Endodermal cell (in vitro differentiated cells): ENCODE measurements around the gene KDM1B. TPM values are rescaled to one million over a fixed set of nuclear protein-coding genes. Genes with fewer than 3 reads are reported as not detected.
A peak's percentile ranks its signal among the peaks of the same experiment; 100 is the strongest.
"Not testable (repeated sequence)": the region's sequence is repeated elsewhere in the genome, so short reads cannot be mapped to it uniquely, and the experiment has no call there.

Experiments used
- DNase-seq: peaks from one replicate; pipeline ENCODE4 v3.0.0-alpha.2; 2017
- H3K27ac ChIP-seq: 2 replicates; pipeline ENCODE4 v1.5.1; 2013; ENCODE audit warnings: mild to moderate bottlenecking, low read depth, low read length, moderate library complexity
- H3K27me3 ChIP-seq: 2 replicates; pipeline ENCODE4 v1.6.1; 2013; ENCODE audit warnings: mild to moderate bottlenecking, low read length, moderate library complexity; ENCODE audit not compliant: insufficient read depth, control insufficient read depth, poor library complexity, severe bottlenecking
- H3K36me3 ChIP-seq: 2 replicates; pipeline ENCODE4 v1.7.0; 2013; ENCODE audit warnings: mild to moderate bottlenecking, low read length, moderate library complexity; ENCODE audit not compliant: control insufficient read depth, insufficient read depth
- H3K4me1 ChIP-seq: one replicate; pipeline ENCODE4 v1.7.0; 2013; ENCODE audit warnings: low read length; ENCODE audit not compliant: control insufficient read depth, insufficient read depth
- H3K4me3 ChIP-seq: 2 replicates; pipeline ENCODE4 v1.5.1; 2013; ENCODE audit warnings: mild to moderate bottlenecking, low read length, moderate library complexity
- H3K9ac ChIP-seq: 2 replicates; pipeline ENCODE4 v1.6.1; 2013; ENCODE audit warnings: mild to moderate bottlenecking, low read length, moderate library complexity; ENCODE audit not compliant: poor library complexity, severe bottlenecking; ENCODE audit errors: extremely low read depth
- H3K9me3 ChIP-seq: 2 replicates; pipeline ENCODE4 v1.6.1; 2013; ENCODE audit warnings: mild to moderate bottlenecking, low read length, moderate library complexity; ENCODE audit not compliant: control insufficient read depth
- H3K27ac Mint-ChIP-seq: 2 replicates; pipeline ENCODE4 v1.8.0; 2020; ENCODE audit warnings: mixed read lengths
- H3K27me3 Mint-ChIP-seq: 2 replicates; pipeline ENCODE4 v1.8.0; 2021; ENCODE audit warnings: mild to moderate bottlenecking, mixed read lengths; ENCODE audit not compliant: insufficient read depth
- H3K36me3 Mint-ChIP-seq: 2 replicates; pipeline ENCODE4 v1.8.0; 2020; ENCODE audit warnings: low read depth, mixed read lengths
- H3K4me1 Mint-ChIP-seq: 2 replicates; pipeline ENCODE4 v1.8.0; 2020; ENCODE audit warnings: mixed read lengths
- H3K4me3 Mint-ChIP-seq: 2 replicates; pipeline ENCODE4 v1.8.0; 2020; ENCODE audit warnings: mild to moderate bottlenecking, moderate library complexity, mixed read lengths
- H3K9me3 Mint-ChIP-seq: 2 replicates; pipeline ENCODE4 v1.8.0; 2020; ENCODE audit warnings: mild to moderate bottlenecking, mixed read lengths
- CTCF ChIP-seq: fragments of 200-600 bp; sonication (generic); conservative IDR thresholded peaks from 2 replicates; pipeline ENCODE4 v1.5.0; 2021; ENCODE audit warnings: antibody characterized with exemption, mild to moderate bottlenecking
- WGBS, 2 experiments: methylation state at CpG; one replicate each; pipeline versions ENCODE4 v1.1.5 to v1.1.7; 2013; ENCODE audit warnings: missing lambda C conversion rate in 2 of 2, mixed read lengths in 1 of 2; ENCODE audit not compliant: insufficient coverage in 1 of 2, insufficient read length in 1 of 2; 5-methylcytosine and 5-hydroxymethylcytosine counted together
- total RNA-seq, 2 donors: library from RNA; stranded (reverse); fragmentation: NEBNext Ultra II Directional in 1 of 2; extraction: Animal tissue kit (Norgen Biotek cat#: 25700) in 1 of 2; gene quantifications; 2 replicates in 1 of 2; 3 replicates in 1 of 2; pipeline ENCODE4 v1.2.1, GENCODE V29; 2021

KDM1B gene
- total RNA-seq, 2 donors from 2014 or later = 7.7 to 9.3 TPM

GRCh38 chr6:18207949-18208348, 52.7 kb downstream of the KDM1B start:
- TF ChIP-seq CTCF = no peak
- Histone ChIP-seq H3K27me3 (no peaks in the 10 kb centered on the region), H3K4me3 (no peak overlapping the region), H3K9ac (no peak overlapping the region), H3K27ac (no peak overlapping the region), H3K36me3 (peaks cover 8% of the 10 kb centered on the region), H3K9me3 (no peaks in the 10 kb centered on the region), H3K4me1 (no peaks in the 10 kb centered on the region)
- peaks cover 44% of the 10 kb centered on the region for H3K36me3 Mint-ChIP-seq
- 74% methylated on average over 2 of the region's 2 CpGs; no CpG with 5 or more reads in 1 of the 2 experiments for WGBS, 2 experiments
- no peaks in the 10 kb centered on the region for H3K9me3 Mint-ChIP-seq
- peak; percentile 11 for DNase-seq
- H3K27me3 Mint-ChIP-seq = no peaks in the 10 kb centered on the region
- H3K4me3 Mint-ChIP-seq = no peak overlapping the region
- H3K4me1 Mint-ChIP-seq = peaks cover 5% of the 10 kb centered on the region
- H3K27ac Mint-ChIP-seq = no peak overlapping the region

GRCh38 chr6:18208778-18209177, 53.6 kb downstream of the KDM1B start:
- H3K4me3 ChIP-seq, DNase-seq, H3K27ac Mint-ChIP-seq, H3K9me3 Mint-ChIP-seq, H3K4me1 Mint-ChIP-seq, H3K9ac ChIP-seq, H3K27ac ChIP-seq, H3K27me3 Mint-ChIP-seq, H3K4me3 Mint-ChIP-seq, H3K36me3 ChIP-seq, H3K4me1 ChIP-seq, H3K27me3 ChIP-seq, H3K9me3 ChIP-seq: not testable (repeated sequence)
- 91 to 97% methylated on average over 7 of the region's 9 CpGs for WGBS, 2 experiments
- peaks cover 41% of the 10 kb centered on the region for H3K36me3 Mint-ChIP-seq

GRCh38 chr6:18209539-18210197, 54.4 kb downstream of the KDM1B start:
- Histone ChIP-seq H3K4me3 (no peak overlapping the region), H3K9ac (no peak overlapping the region), H3K9me3 (no peaks in the 10 kb centered on the region), H3K4me1 (no peaks in the 10 kb centered on the region), H3K36me3 (peaks cover 8% of the 10 kb centered on the region), H3K27ac (no peak overlapping the region), H3K27me3 (no peaks in the 10 kb centered on the region)
- WGBS, 2 experiments = 91 to 94% methylated on average over 11 to 12 of the region's 12 CpGs
- peak; percentile 33 for DNase-seq
- Mint-ChIP-seq H3K27me3 (no peaks in the 10 kb centered on the region), H3K4me3 (no peak overlapping the region), H3K27ac (no peak overlapping the region), H3K36me3 (peaks cover 47% of the 10 kb centered on the region), H3K4me1 (peaks cover 2% of the 10 kb centered on the region), H3K9me3 (no peaks in the 10 kb centered on the region)
- no peak for TF ChIP-seq CTCF

GRCh38 chr6:18210707-18211106, 55.5 kb downstream of the KDM1B start:
- Histone ChIP-seq H3K4me3 (no peak overlapping the region), H3K9ac (no peak overlapping the region), H3K36me3 (peaks cover 8% of the 10 kb centered on the region), H3K9me3 (no peaks in the 10 kb centered on the region), H3K4me1 (no peaks in the 10 kb centered on the region), H3K27ac (no peak overlapping the region), H3K27me3 (no peaks in the 10 kb centered on the region)
- Mint-ChIP-seq H3K4me3 (no peak overlapping the region), H3K9me3 (no peaks in the 10 kb centered on the region), H3K27me3 (no peaks in the 10 kb centered on the region), H3K4me1 (peaks cover 2% of the 10 kb centered on the region), H3K36me3 (peaks cover 56% of the 10 kb centered on the region), H3K27ac (no peak overlapping the region)
- WGBS, 2 experiments = 94 to 99% methylated on average over 4 to 5 of the region's 5 CpGs
- no peak for DNase-seq
- TF ChIP-seq CTCF = no peak
